ENCODE data around the gene NUMA1. TPM values are rescaled to one million over a fixed set of nuclear protein-coding genes. Genes with fewer than 3 reads are reported as not detected.

NUMA1 gene
- polyA plus RNA-seq, 1 donor: 257 TPM

- DNase-seq: no peak
- WGBS (ENCODE audit: insufficient coverage, low lambda C conversion rate): no CpG with 5 or more reads among the region's 10 CpGs
- Histone ChIP-seq H3K36me3 (ENCODE audit: control insufficient read depth, insufficient read depth, low read length) (peaks cover 66% of the 10 kb centered on the region), H3K9me3 (ENCODE audit: control insufficient read depth, low read depth, low read length) (no peaks in the 10 kb centered on the region), H3K4me1 (ENCODE audit: control insufficient read depth, insufficient read depth, low read length) (no peaks in the 10 kb centered on the region), H3K27ac (ENCODE audit: low read length) (no peak overlapping the region), H3K27me3 (ENCODE audit: control insufficient read depth, insufficient read depth, low read length) (no peaks in the 10 kb centered on the region), H3K4me3 (ENCODE audit: low read length) (no peak overlapping the region)
Measured at GRCh38 chr11:72000202-72000867, 80.0 kb downstream of the NUMA1 start.

- Histone ChIP-seq H3K9me3 (ENCODE audit: control insufficient read depth, low read depth, low read length) (no peaks in the 10 kb centered on the region), H3K4me3 (ENCODE audit: low read length) (no peak overlapping the region), H3K27me3 (ENCODE audit: control insufficient read depth, insufficient read depth, low read length) (no peaks in the 10 kb centered on the region), H3K27ac (ENCODE audit: low read length) (no peak overlapping the region), H3K4me1 (ENCODE audit: control insufficient read depth, insufficient read depth, low read length) (no peaks in the 10 kb centered on the region), H3K36me3 (ENCODE audit: control insufficient read depth, insufficient read depth, low read length) (peaks cover 61% of the 10 kb centered on the region)
- no CpG with 5 or more reads among the region's 8 CpGs for WGBS (ENCODE audit: insufficient coverage, low lambda C conversion rate)
- DNase-seq: no peak
Measured at GRCh38 chr11:71999798-72000197, 80.5 kb downstream of the NUMA1 start.

GRCh38 chr11:71999362-71999761 is 81.0 kb downstream of the NUMA1 start:
- DNase-seq: no peak
- no peaks in the 10 kb centered on the region for H3K9me3 ChIP-seq (ENCODE audit: control insufficient read depth, low read depth, low read length)
- peak overlapping the region; percentile 11 for H3K27ac ChIP-seq (ENCODE audit: low read length)
- no peaks in the 10 kb centered on the region for H3K4me1 ChIP-seq (ENCODE audit: control insufficient read depth, insufficient read depth, low read length)
- no peaks in the 10 kb centered on the region for H3K27me3 ChIP-seq (ENCODE audit: control insufficient read depth, insufficient read depth, low read length)
- WGBS (ENCODE audit: insufficient coverage, low lambda C conversion rate): no CpG with 5 or more reads among the region's 2 CpGs
- H3K36me3 ChIP-seq (ENCODE audit: control insufficient read depth, insufficient read depth, low read length): peaks cover 59% of the 10 kb centered on the region
- H3K4me3 ChIP-seq (ENCODE audit: low read length): no peak overlapping the region

GRCh38 chr11:71998649-71999310 is 81.6 kb downstream of the NUMA1 start, which contains the start of gene IL18BP:
IL18BP (plus strand) TSS chr11:71998909; CDS start chr11:71999985, 1,076 bp downstream.
- Histone ChIP-seq H3K4me3 (ENCODE audit: low read length) (no peak within 1 kb of the TSS), H3K4me1 (ENCODE audit: control insufficient read depth, insufficient read depth, low read length) (no peaks in the 10 kb centered on the region), H3K9me3 (ENCODE audit: control insufficient read depth, low read depth, low read length) (no peaks in the 10 kb centered on the region), H3K27ac (ENCODE audit: low read length) (peak within 1 kb of the TSS; percentile 11), H3K27me3 (ENCODE audit: control insufficient read depth, insufficient read depth, low read length) (no peaks in the 10 kb centered on the region), H3K36me3 (ENCODE audit: control insufficient read depth, insufficient read depth, low read length) (peaks cover 53% of the 10 kb centered on the region)
- WGBS (ENCODE audit: insufficient coverage, low lambda C conversion rate): 100% methylated on average over 1 of the region's 11 CpGs
- DNase-seq: no peak

- Histone ChIP-seq H3K27me3 (ENCODE audit: control insufficient read depth, insufficient read depth, low read length) (no peaks in the 10 kb centered on the region), H3K27ac (ENCODE audit: low read length) (no peak overlapping the region), H3K4me3 (ENCODE audit: low read length) (no peak overlapping the region), H3K4me1 (ENCODE audit: control insufficient read depth, insufficient read depth, low read length) (no peaks in the 10 kb centered on the region), H3K36me3 (ENCODE audit: control insufficient read depth, insufficient read depth, low read length) (peaks cover 49% of the 10 kb centered on the region), H3K9me3 (ENCODE audit: control insufficient read depth, low read depth, low read length) (no peaks in the 10 kb centered on the region)
- DNase-seq: no peak
- no CpG with 5 or more reads among the region's 2 CpGs for WGBS (ENCODE audit: insufficient coverage, low lambda C conversion rate)
Measured at GRCh38 chr11:71998061-71998460, 82.3 kb downstream of the NUMA1 start.

- WGBS (ENCODE audit: insufficient coverage, low lambda C conversion rate): no CpG with 5 or more reads among the region's 3 CpGs
- peaks cover 45% of the 10 kb centered on the region for H3K36me3 ChIP-seq (ENCODE audit: control insufficient read depth, insufficient read depth, low read length)
- no peaks in the 10 kb centered on the region for H3K27me3 ChIP-seq (ENCODE audit: control insufficient read depth, insufficient read depth, low read length)
- H3K4me3 ChIP-seq (ENCODE audit: low read length): no peak overlapping the region
- H3K9me3 ChIP-seq (ENCODE audit: control insufficient read depth, low read depth, low read length): no peaks in the 10 kb centered on the region
- no peak overlapping the region for H3K27ac ChIP-seq (ENCODE audit: low read length)
- no peaks in the 10 kb centered on the region for H3K4me1 ChIP-seq (ENCODE audit: control insufficient read depth, insufficient read depth, low read length)
- no peak for DNase-seq
Measured at GRCh38 chr11:71997594-71997993, 82.7 kb downstream of the NUMA1 start.

- no peak overlapping the region for H3K27ac ChIP-seq (ENCODE audit: low read length)
- no peaks in the 10 kb centered on the region for H3K9me3 ChIP-seq (ENCODE audit: control insufficient read depth, low read depth, low read length)
- no peak overlapping the region for H3K4me3 ChIP-seq (ENCODE audit: low read length)
- DNase-seq: no peak
- WGBS (ENCODE audit: insufficient coverage, low lambda C conversion rate): no CpG with 5 or more reads among the region's 8 CpGs
- H3K27me3 ChIP-seq (ENCODE audit: control insufficient read depth, insufficient read depth, low read length): no peaks in the 10 kb centered on the region
- no peaks in the 10 kb centered on the region for H3K4me1 ChIP-seq (ENCODE audit: control insufficient read depth, insufficient read depth, low read length)
- H3K36me3 ChIP-seq (ENCODE audit: control insufficient read depth, insufficient read depth, low read length): peaks cover 38% of the 10 kb centered on the region
Measured at GRCh38 chr11:71996946-71997345, 83.4 kb downstream of the NUMA1 start.

GRCh38 chr11:71996517-71996916 is 83.8 kb downstream of the NUMA1 start:
- H3K27ac ChIP-seq (ENCODE audit: low read length): no peak overlapping the region

GRCh38 chr11:71995726-71996291 is 84.5 kb downstream of the NUMA1 start:
- DNase-seq: no peak
- no peaks in the 10 kb centered on the region for H3K9me3 ChIP-seq (ENCODE audit: control insufficient read depth, low read depth, low read length)
- H3K27me3 ChIP-seq (ENCODE audit: control insufficient read depth, insufficient read depth, low read length): no peaks in the 10 kb centered on the region
- WGBS (ENCODE audit: insufficient coverage, low lambda C conversion rate): no CpG with 5 or more reads among the region's 3 CpGs
- H3K36me3 ChIP-seq (ENCODE audit: control insufficient read depth, insufficient read depth, low read length): peaks cover 31% of the 10 kb centered on the region
- no peaks in the 10 kb centered on the region for H3K4me1 ChIP-seq (ENCODE audit: control insufficient read depth, insufficient read depth, low read length)
- no peak overlapping the region for H3K27ac ChIP-seq (ENCODE audit: low read length)
- H3K4me3 ChIP-seq (ENCODE audit: low read length): no peak overlapping the region

More at GRCh38 chr11:71996517-71996916, 83.8 kb downstream of the NUMA1 start:
- Histone ChIP-seq H3K4me1 (ENCODE audit: control insufficient read depth, insufficient read depth, low read length) (no peaks in the 10 kb centered on the region), H3K9me3 (ENCODE audit: control insufficient read depth, low read depth, low read length) (no peaks in the 10 kb centered on the region), H3K4me3 (ENCODE audit: low read length) (no peak overlapping the region), H3K27me3 (ENCODE audit: control insufficient read depth, insufficient read depth, low read length) (no peaks in the 10 kb centered on the region), H3K36me3 (ENCODE audit: control insufficient read depth, insufficient read depth, low read length) (peaks cover 38% of the 10 kb centered on the region)
- DNase-seq: no peak
- WGBS (ENCODE audit: insufficient coverage, low lambda C conversion rate): no CpG with 5 or more reads among the region's 4 CpGs

- Histone ChIP-seq H3K4me3 (ENCODE audit: low read length) (no peak overlapping the region), H3K9me3 (ENCODE audit: control insufficient read depth, low read depth, low read length) (no peaks in the 10 kb centered on the region), H3K4me1 (ENCODE audit: control insufficient read depth, insufficient read depth, low read length) (no peaks in the 10 kb centered on the region), H3K27ac (ENCODE audit: low read length) (no peak overlapping the region), H3K27me3 (ENCODE audit: control insufficient read depth, insufficient read depth, low read length) (no peaks in the 10 kb centered on the region), H3K36me3 (ENCODE audit: control insufficient read depth, insufficient read depth, low read length) (peaks cover 32% of the 10 kb centered on the region)
- no CpG with 5 or more reads among the region's 3 CpGs for WGBS (ENCODE audit: insufficient coverage, low lambda C conversion rate)
- no peak for DNase-seq
Measured at GRCh38 chr11:71994786-71995185, 85.6 kb downstream of the NUMA1 start.

All from large intestine (tissue), 3 donors.